ENCODE measurements around the gene LY6G5C.

LY6G5C gene

DNA sequence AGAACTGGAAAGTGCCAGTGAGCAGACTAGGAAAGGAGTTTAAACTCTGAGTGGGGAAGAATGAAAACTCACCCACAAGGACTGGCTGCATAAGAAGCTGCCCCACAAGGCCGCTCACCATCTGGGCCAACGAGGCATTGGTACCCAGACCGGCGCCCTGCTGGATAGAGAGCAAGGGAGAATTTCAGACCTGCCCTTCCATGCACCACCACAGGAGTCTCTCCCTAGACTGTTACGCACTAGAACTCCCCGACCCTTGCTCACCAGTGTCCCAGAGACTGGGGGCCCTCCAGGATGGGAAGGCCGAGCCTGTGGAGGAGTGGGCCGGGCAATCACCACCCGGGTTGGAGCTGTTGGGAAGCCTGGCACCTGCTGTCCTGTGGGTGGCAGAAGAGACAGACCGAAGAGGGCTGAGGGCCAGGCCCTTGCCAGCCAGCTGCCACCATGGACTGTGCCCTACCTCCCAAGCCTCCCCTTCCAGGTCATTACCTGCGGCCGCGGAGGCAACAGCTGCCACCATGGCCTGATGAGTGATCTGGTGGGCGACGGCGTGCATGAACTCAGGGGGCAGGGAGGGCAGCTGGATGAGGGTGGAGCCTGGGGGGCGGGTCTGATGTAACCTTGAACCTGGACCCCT lies 36.9 kb downstream of the LY6G5C start:
- no peak overlapping the region for H2AFZ ChIP-seq (ENCODE audit: low read depth)
- H4K20me1 ChIP-seq (ENCODE audit: insufficient read depth): no peaks in the 10 kb centered on the region
- H3K36me3 ChIP-seq (ENCODE audit: insufficient read depth): peaks cover 3% of the 10 kb centered on the region; the same call in 1 of the 2 replicates
- H3K79me2 ChIP-seq (ENCODE audit: insufficient read depth, low read depth): no peaks in the 10 kb centered on the region
- no peak overlapping the region for H3K4me3 ChIP-seq (IDR thresholded peaks at IDR 0.05; ENCODE audit: insufficient read depth, low read depth, low read length)
- TF ChIP-seq, protein P1, sequence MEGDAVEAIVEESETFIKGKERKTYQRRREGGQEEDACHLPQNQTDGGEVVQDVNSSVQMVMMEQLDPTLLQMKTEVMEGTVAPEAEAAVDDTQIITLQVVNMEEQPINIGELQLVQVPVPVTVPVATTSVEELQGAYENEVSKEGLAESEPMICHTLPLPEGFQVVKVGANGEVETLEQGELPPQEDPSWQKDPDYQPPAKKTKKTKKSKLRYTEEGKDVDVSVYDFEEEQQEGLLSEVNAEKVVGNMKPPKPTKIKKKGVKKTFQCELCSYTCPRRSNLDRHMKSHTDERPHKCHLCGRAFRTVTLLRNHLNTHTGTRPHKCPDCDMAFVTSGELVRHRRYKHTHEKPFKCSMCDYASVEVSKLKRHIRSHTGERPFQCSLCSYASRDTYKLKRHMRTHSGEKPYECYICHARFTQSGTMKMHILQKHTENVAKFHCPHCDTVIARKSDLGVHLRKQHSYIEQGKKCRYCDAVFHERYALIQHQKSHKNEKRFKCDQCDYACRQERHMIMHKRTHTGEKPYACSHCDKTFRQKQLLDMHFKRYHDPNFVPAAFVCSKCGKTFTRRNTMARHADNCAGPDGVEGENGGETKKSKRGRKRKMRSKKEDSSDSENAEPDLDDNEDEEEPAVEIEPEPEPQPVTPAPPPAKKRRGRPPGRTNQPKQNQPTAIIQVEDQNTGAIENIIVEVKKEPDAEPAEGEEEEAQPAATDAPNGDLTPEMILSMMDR (conservative IDR thresholded peaks at IDR 0.05; ENCODE audit: low read depth, low read length): no peak
- H3K27me3 ChIP-seq (ENCODE audit: insufficient read depth, low read depth): no peaks in the 10 kb centered on the region
- H3K9ac ChIP-seq: no peak overlapping the region
- no peak overlapping the region for H3K27ac ChIP-seq
- no peak overlapping the region for H3K4me2 ChIP-seq
- peaks cover 3% of the 10 kb centered on the region for H3K4me1 ChIP-seq (ENCODE audit: low read depth, poor library complexity, severe bottlenecking)

DNA sequence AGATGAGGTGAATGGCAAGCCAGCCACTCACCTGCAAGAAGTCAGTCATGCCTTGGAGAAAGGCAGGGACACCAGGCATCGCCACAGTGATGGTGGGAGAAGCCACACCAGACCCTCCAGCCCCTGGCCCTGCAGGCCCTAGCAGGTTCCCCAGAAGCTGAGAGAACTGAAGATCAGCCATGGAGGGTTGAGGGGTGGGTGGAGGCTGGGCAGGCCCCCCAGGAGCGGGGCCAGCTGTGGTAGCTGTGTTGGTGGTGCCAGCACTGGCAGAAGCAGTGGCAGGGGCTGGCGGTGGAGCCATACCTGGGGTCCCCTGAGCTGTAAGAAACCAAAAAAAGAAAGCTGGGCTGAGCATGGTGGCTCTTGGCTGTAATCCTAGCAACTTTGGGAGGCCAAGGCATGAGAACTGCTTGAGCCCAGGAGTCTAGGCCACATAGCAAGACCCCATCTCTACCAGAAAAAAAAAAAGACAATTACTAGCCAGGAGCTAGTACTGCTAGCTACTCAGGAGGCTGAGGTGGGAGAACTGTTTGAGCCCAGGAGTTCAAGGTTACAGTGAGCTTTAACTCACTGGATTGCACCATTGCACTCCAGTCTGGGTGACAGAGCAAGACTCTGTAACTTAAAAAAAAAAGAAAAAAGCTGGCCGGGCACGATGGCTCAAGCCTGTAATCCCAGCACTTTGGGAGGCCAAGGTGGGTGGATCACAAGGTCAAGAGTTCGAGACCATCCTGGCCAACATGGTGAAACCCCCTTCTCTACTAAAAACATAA lies 37.9 kb downstream of the LY6G5C start:
- Histone ChIP-seq H3K4me2 (no peak overlapping the region), H3K4me1 (ENCODE audit: low read depth, poor library complexity, severe bottlenecking) (peaks cover 3% of the 10 kb centered on the region), H3K79me2 (ENCODE audit: insufficient read depth, low read depth) (no peaks in the 10 kb centered on the region), H4K20me1 (ENCODE audit: insufficient read depth) (no peaks in the 10 kb centered on the region), H3K27ac (no peak overlapping the region), H3K27me3 (ENCODE audit: insufficient read depth, low read depth) (no peaks in the 10 kb centered on the region), H3K36me3 (ENCODE audit: insufficient read depth) (peaks cover 3% of the 10 kb centered on the region; the same call in 1 of the 2 replicates), H3K4me3 (IDR thresholded peaks at IDR 0.05; ENCODE audit: insufficient read depth, low read depth, low read length) (no peak overlapping the region), H2AFZ (ENCODE audit: low read depth) (no peak overlapping the region), H3K9ac (no peak overlapping the region)
- TF ChIP-seq, protein P1 (conservative IDR thresholded peaks at IDR 0.05; ENCODE audit: low read depth, low read length): no peak

DNA sequence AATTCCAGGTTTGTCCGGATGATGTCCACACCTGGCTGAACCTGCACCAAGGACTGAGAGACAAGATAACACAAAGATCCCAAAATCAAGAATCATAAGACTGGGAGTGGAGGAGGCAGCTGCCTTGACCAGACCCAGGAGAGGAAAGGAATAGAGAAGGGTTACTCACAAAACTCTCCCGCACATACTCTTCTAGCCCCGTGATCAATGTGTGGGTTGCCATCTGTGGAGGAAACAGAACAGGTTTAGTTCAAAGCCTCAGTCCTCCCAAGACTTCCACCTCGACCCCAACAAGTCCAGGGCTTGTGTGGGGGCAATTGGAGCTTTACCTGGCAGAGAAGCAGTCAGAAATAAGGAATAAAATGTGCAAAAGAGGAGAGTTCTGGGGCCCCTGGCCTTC lies 39.5 kb downstream of the LY6G5C start:
- Histone ChIP-seq H3K27me3 (ENCODE audit: insufficient read depth, low read depth) (no peaks in the 10 kb centered on the region), H3K36me3 (ENCODE audit: insufficient read depth) (no peaks in the 10 kb centered on the region), H2AFZ (ENCODE audit: low read depth) (no peak overlapping the region), H3K4me3 (IDR thresholded peaks at IDR 0.05; ENCODE audit: insufficient read depth, low read depth, low read length) (no peak overlapping the region), H3K4me2 (no peak overlapping the region), H4K20me1 (ENCODE audit: insufficient read depth) (no peaks in the 10 kb centered on the region), H3K27ac (no peak overlapping the region), H3K9ac (no peak overlapping the region), H3K79me2 (ENCODE audit: insufficient read depth, low read depth) (no peaks in the 10 kb centered on the region), H3K4me1 (ENCODE audit: low read depth, poor library complexity, severe bottlenecking) (peaks cover 3% of the 10 kb centered on the region)
- TF ChIP-seq, protein P1 (conservative IDR thresholded peaks at IDR 0.05; ENCODE audit: low read depth, low read length): no peak

DNA sequence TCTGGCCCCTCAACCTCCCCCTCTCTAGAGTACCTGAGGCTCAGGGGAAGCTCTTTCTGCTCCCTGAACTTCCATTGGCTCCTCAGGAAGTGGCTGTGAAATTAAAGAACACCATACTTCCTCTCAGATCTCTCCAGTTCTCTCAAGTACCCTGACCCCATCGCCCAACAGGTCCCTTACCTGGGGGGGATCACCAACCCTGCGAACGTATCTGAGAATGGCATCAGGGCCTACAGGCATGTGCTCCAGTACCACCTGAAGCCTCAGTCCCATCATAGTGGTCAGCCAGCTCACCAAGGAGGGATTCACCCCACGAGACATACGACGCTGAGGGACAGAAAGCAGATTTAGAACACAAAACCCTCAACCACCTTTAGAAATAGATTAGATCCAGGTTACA lies 40.3 kb downstream of the LY6G5C start:
- H3K4me2 ChIP-seq: no peak overlapping the region
- H3K36me3 ChIP-seq (ENCODE audit: insufficient read depth): no peaks in the 10 kb centered on the region
- H3K4me3 ChIP-seq (IDR thresholded peaks at IDR 0.05; ENCODE audit: insufficient read depth, low read depth, low read length): no peak overlapping the region
- H2AFZ ChIP-seq (ENCODE audit: low read depth): no peak overlapping the region
- H4K20me1 ChIP-seq (ENCODE audit: insufficient read depth): no peaks in the 10 kb centered on the region
- peaks cover under 1% of the 10 kb centered on the region for H3K4me1 ChIP-seq (ENCODE audit: low read depth, poor library complexity, severe bottlenecking)
- no peaks in the 10 kb centered on the region for H3K27me3 ChIP-seq (ENCODE audit: insufficient read depth, low read depth)
- no peak overlapping the region for H3K9ac ChIP-seq
- H3K79me2 ChIP-seq (ENCODE audit: insufficient read depth, low read depth): no peaks in the 10 kb centered on the region
- H3K27ac ChIP-seq: no peak overlapping the region
- TF ChIP-seq, protein P1 (conservative IDR thresholded peaks at IDR 0.05; ENCODE audit: low read depth, low read length): no peak
